Muscle layer of duodenum (tissue), 2 donors: Measurements from ENCODE around the gene TCHH.
"Not testable (repeated sequence)": the region's sequence is repeated elsewhere in the genome, so short reads cannot be mapped to it uniquely, and the experiment has no call there.

Experiments used
- H3K27ac ChIP-seq: one replicate; pipeline ENCODE4 v1.7.0; 2013; ENCODE audit warnings: mild to moderate bottlenecking, low read length
- H3K27me3 ChIP-seq: one replicate; pipeline ENCODE4 v1.7.0; 2013; ENCODE audit warnings: low read depth, mild to moderate bottlenecking, control low read depth, low read length
- H3K36me3 ChIP-seq, 2 donors: one replicate each; pipeline ENCODE4 v1.7.0; 2013; ENCODE audit warnings: low read length in 2 of 2, control low read depth in 1 of 2, mild to moderate bottlenecking in 1 of 2; ENCODE audit not compliant: insufficient read depth in 2 of 2, control insufficient read depth in 1 of 2
- H3K4me1 ChIP-seq, 2 donors: one replicate each; pipeline ENCODE4 v1.7.0; 2013; ENCODE audit warnings: low read length in 2 of 2, mild to moderate bottlenecking in 2 of 2, control low read depth in 1 of 2, moderate library complexity in 1 of 2; ENCODE audit not compliant: insufficient read depth in 2 of 2, control insufficient read depth in 1 of 2
- H3K4me3 ChIP-seq, 2 donors: one replicate each; pipeline ENCODE4 v1.7.0; 2013; ENCODE audit warnings: low read length in 2 of 2, low read depth in 1 of 2, mild to moderate bottlenecking in 1 of 2
- H3K9me3 ChIP-seq, 2 donors: one replicate each; pipeline ENCODE4 v1.7.0; 2013; ENCODE audit warnings: low read length in 2 of 2, control low read depth in 1 of 2, mild to moderate bottlenecking in 1 of 2; ENCODE audit not compliant: control insufficient read depth in 1 of 2
- donor health status: healthy.

The TCHH gene

GRCh38 chr1:152086760-152087159 is 28.5 kb downstream of the TCHH start:
- H3K4me3 ChIP-seq, result no peak overlapping the region
- H3K4me1 ChIP-seq, result no peaks in the 10 kb centered on the region
- H3K27me3 ChIP-seq, result no peaks in the 10 kb centered on the region
- H3K9me3 ChIP-seq, result no peaks in the 10 kb centered on the region
- no peaks in the 10 kb centered on the region for H3K36me3 ChIP-seq
- H3K27ac ChIP-seq, result no peak overlapping the region

- H3K36me3 ChIP-seq, result no peaks in the 10 kb centered on the region
- no peaks in the 10 kb centered on the region for H3K9me3 ChIP-seq
- no peaks in the 10 kb centered on the region for H3K27me3 ChIP-seq
- H3K4me1 ChIP-seq, result no peaks in the 10 kb centered on the region
- H3K4me3 ChIP-seq, result no peak overlapping the region
- no peak overlapping the region for H3K27ac ChIP-seq
Measured at GRCh38 chr1:152084853-152085252, 30.4 kb downstream of the TCHH start.

DNA sequence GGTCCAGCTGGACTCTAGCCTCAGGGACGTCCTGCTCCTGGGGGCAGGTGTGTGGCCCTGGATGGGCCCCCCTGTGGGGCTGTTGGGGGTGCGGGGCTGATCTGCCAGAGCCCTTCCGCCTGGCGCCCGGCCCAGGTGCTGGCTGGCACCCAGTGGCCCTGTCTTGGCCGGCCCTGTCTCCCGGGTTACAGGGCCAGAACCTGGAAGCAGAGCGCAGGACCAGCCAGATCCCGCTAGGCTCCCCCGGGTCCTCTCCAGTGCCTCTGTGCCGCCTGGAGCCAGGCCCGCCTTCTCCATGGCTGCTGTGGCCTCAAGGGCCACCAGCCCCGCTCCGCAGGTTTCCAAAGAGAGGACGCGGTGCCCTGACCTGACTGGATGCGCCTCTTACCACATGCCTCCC is 34.2 kb downstream of the TCHH start:
- not testable (repeated sequence) for H3K4me1 ChIP-seq, H3K27me3 ChIP-seq, H3K9me3 ChIP-seq, H3K27ac ChIP-seq, H3K36me3 ChIP-seq, H3K4me3 ChIP-seq

DNA sequence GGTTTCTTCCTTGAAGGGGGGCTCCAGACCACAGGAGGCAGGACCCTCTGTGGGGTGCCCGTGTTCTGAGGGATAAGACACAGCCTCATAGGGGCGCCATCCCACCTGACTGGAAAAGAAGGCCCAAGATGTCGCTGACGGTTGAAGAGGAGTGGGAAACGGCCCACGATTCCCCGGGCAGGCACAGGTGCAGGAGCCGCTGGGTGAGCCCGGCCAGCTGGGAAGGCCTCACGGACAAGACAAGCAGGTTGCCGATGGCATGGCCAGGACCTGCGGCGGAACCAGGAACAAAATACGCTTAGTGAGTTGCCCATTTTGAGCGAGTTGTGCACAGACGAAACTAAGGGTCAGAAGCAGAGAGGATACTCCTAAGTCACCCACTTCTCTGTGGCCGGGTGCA is 34.8 kb downstream of the TCHH start:
- H3K4me1 ChIP-seq, H3K27me3 ChIP-seq, H3K4me3 ChIP-seq, H3K36me3 ChIP-seq, H3K27ac ChIP-seq, H3K9me3 ChIP-seq: not testable (repeated sequence)

GRCh38 chr1:152078831-152079441 is 36.3 kb downstream of the TCHH start:
- no peaks in the 10 kb centered on the region for H3K9me3 ChIP-seq
- no peak overlapping the region for H3K4me3 ChIP-seq
- no peaks in the 10 kb centered on the region for H3K4me1 ChIP-seq
- no peaks in the 10 kb centered on the region for H3K27me3 ChIP-seq
- H3K36me3 ChIP-seq, result no peaks in the 10 kb centered on the region
- no peak overlapping the region for H3K27ac ChIP-seq

GRCh38 chr1:152072311-152072710 is 42.9 kb downstream of the TCHH start:
- Histone ChIP-seq H3K36me3 (no peaks in the 10 kb centered on the region), H3K27ac (no peak overlapping the region), H3K4me3 (no peak overlapping the region), H3K9me3 (no peaks in the 10 kb centered on the region), H3K27me3 (no peaks in the 10 kb centered on the region), H3K4me1 (no peaks in the 10 kb centered on the region)

DNA sequence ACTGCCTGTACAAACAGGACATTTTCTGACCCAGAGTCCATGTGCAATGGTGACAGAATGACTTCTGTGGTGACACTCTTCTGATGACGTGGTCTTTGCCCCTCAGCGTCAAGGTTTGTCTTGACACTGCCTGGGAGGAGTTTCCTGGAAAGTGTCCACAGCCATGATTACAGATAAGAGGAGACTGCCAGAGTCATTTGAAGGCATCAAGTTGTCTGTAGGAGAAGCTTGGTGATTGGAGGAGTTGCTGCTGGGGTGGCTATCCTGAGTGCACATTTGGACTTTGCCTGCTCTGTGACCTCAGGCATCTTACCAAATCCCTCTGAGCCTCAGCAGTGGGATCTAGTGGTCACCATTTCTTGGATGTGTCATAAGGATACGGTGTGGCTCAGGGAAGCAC is 44.1 kb downstream of the TCHH start:
- Histone ChIP-seq H3K36me3 (no peaks in the 10 kb centered on the region), H3K9me3 (no peaks in the 10 kb centered on the region), H3K27ac (no peak overlapping the region), H3K27me3 (no peaks in the 10 kb centered on the region), H3K4me3 (no peak overlapping the region), H3K4me1 (no peaks in the 10 kb centered on the region)

DNA sequence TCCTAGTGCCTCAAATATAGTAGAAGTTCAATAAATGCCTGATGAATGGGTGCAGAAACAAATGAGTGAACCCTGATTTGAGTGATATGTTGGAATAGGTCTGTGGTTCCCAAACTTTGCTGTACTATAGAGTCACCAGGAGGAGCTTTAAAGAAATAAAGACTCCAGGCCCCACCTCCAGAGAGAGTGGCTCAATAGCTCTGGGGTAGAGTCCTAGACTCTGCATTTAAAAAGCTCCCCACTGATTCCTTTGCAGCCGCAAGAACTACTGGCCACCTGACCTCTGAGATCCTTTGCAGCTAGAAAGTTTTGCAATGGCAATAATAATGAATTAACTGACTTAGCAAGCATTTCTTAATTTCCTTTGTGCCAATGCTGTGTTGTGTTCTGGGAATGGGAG is 47.3 kb downstream of the TCHH start:
- Histone ChIP-seq H3K36me3 (no peaks in the 10 kb centered on the region), H3K27ac (no peak overlapping the region), H3K4me3 (no peak overlapping the region), H3K9me3 (no peaks in the 10 kb centered on the region), H3K27me3 (no peaks in the 10 kb centered on the region), H3K4me1 (no peaks in the 10 kb centered on the region)

- H3K36me3 ChIP-seq, result no peaks in the 10 kb centered on the region
- no peak overlapping the region for H3K27ac ChIP-seq
- H3K27me3 ChIP-seq, result no peaks in the 10 kb centered on the region
- no peaks in the 10 kb centered on the region for H3K4me1 ChIP-seq
- H3K4me3 ChIP-seq, result no peak overlapping the region
- no peaks in the 10 kb centered on the region for H3K9me3 ChIP-seq
Measured at GRCh38 chr1:152067150-152067549, 48.1 kb downstream of the TCHH start.

DNA sequence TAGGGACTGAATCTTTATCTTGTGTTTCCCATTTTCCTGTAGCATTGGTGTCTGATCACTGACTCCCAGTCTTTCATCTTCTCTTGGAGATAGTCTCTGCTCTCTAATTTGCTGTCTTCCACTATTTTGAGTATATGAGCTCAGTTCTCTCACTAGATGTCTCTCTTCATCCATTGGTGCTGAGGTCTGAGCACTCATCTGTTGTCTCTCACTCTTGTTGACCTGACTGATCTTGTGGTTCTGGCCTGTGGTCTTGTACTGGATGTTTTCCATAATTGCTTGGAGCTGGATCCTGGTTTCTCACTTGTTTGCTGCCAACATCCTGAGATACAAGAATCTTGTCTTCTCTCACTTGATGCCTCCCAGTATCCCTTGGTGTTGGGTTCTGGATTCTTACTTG is 53.3 kb downstream of the TCHH start:
- Histone ChIP-seq H3K27ac (no peak overlapping the region), H3K4me3 (no peak overlapping the region), H3K9me3 (no peaks in the 10 kb centered on the region), H3K4me1 (no peaks in the 10 kb centered on the region), H3K36me3 (no peaks in the 10 kb centered on the region), H3K27me3 (no peaks in the 10 kb centered on the region)
